PFSK-1 (cell line): ENCODE results near the gene CPLANE2.

ENCODE experiments used
- FOXP2 ChIP-seq: optimal IDR thresholded peaks from 2 replicates; pipeline ENCODE3; 2011; ENCODE audit warnings: borderline replicate concordance, control low read depth, inconsistent platforms; ENCODE audit not compliant: insufficient read depth; ENCODE audit errors: extremely low read length, extremely low read depth
- POLR2AphosphoS5 ChIP-seq: IDR thresholded peaks from 2 replicates; pipeline ENCODE4 v1.6.1; 2012; ENCODE audit warnings: low read depth, mild to moderate bottlenecking, control low read depth, low read length, moderate library complexity
- SIN3A ChIP-seq: IDR thresholded peaks from 2 replicates; pipeline ENCODE4 v1.6.1; 2012; ENCODE audit warnings: mild to moderate bottlenecking, low read length, moderate library complexity, borderline replicate concordance; ENCODE audit not compliant: insufficient read depth
- TAF1 ChIP-seq: IDR thresholded peaks from 2 replicates; pipeline ENCODE4 v1.6.1; 2012; ENCODE audit warnings: low read length, control low read depth, borderline replicate concordance; ENCODE audit not compliant: insufficient read depth
- TF ChIP-seq, protein P1 (sequence below), 2 experiments: IDR thresholded peaks; 2 replicates each; pipeline versions ENCODE4 v1.6.1 to v1.8.0; 2011 to 2012; ENCODE audit warnings: low read depth in 2 of 2, low read length in 2 of 2, control low read depth in 1 of 2, inconsistent platforms in 1 of 2, mild to moderate bottlenecking in 1 of 2, moderate library complexity in 1 of 2; ENCODE audit not compliant: insufficient read depth in 1 of 2

- TF ChIP-seq, protein P1, sequence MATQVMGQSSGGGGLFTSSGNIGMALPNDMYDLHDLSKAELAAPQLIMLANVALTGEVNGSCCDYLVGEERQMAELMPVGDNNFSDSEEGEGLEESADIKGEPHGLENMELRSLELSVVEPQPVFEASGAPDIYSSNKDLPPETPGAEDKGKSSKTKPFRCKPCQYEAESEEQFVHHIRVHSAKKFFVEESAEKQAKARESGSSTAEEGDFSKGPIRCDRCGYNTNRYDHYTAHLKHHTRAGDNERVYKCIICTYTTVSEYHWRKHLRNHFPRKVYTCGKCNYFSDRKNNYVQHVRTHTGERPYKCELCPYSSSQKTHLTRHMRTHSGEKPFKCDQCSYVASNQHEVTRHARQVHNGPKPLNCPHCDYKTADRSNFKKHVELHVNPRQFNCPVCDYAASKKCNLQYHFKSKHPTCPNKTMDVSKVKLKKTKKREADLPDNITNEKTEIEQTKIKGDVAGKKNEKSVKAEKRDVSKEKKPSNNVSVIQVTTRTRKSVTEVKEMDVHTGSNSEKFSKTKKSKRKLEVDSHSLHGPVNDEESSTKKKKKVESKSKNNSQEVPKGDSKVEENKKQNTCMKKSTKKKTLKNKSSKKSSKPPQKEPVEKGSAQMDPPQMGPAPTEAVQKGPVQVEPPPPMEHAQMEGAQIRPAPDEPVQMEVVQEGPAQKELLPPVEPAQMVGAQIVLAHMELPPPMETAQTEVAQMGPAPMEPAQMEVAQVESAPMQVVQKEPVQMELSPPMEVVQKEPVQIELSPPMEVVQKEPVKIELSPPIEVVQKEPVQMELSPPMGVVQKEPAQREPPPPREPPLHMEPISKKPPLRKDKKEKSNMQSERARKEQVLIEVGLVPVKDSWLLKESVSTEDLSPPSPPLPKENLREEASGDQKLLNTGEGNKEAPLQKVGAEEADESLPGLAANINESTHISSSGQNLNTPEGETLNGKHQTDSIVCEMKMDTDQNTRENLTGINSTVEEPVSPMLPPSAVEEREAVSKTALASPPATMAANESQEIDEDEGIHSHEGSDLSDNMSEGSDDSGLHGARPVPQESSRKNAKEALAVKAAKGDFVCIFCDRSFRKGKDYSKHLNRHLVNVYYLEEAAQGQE (IDR thresholded peaks at IDR 0.05; ENCODE audit: insufficient read depth in 1 of 2, low read depth in 2 of 2, low read length in 2 of 2): no peak
- TF ChIP-seq POLR2AphosphoS5 (no peak), SIN3A (no peak), TAF1 (no peak), FOXP2 (no peak)
Measured at GRCh38 chr1:16213013-16213412, 24.0 kb downstream of the CPLANE2 start.
